HEK293T (cell line): Measurements from ENCODE around the gene ZNF148.
"Not testable (repeated sequence)": the region's sequence is repeated elsewhere in the genome, so short reads cannot be mapped to it uniquely, and the experiment has no call there.

Experiments used
- CTCF ChIA-PET: fragments of 350-600 bp; formaldehyde crosslinking; extraction: SDS; loops from one replicate; lab custom pipeline; 2021; ENCODE audit warnings: antibody characterized with exemption, inconsistent platforms; lab: Yijun Ruan, JAX
- POLR2A ChIA-PET: fragments of 350-600 bp; formaldehyde crosslinking; extraction: SDS; loops from one replicate; lab custom pipeline; 2020; ENCODE audit warnings: antibody characterized with exemption, inconsistent platforms; lab: Yijun Ruan, JAX
- DNase-seq: peaks from one replicate; pipeline ENCODE4 v3.0.0; 2012; ENCODE audit warnings: mixed read lengths; ENCODE audit errors: extremely low spot score
- ARNT ChIP-seq: fragments of 450-650 bp; IDR thresholded peaks from 2 replicates; pipeline ENCODE4 v1.6.1; 2017; ENCODE audit warnings: mild to moderate bottlenecking
- BHLHE40 ChIP-seq: fragments of 450-650 bp; IDR thresholded peaks from 2 replicates; pipeline ENCODE4 v1.6.1; 2016; ENCODE audit warnings: mild to moderate bottlenecking, moderate library complexity, borderline replicate concordance
- CTBP1 ChIP-seq: fragments of 450-650 bp; IDR thresholded peaks from 2 replicates; pipeline ENCODE4 v1.6.1; 2016; ENCODE audit warnings: borderline replicate concordance
- ELF4 ChIP-seq: fragments of 450-650 bp; IDR thresholded peaks from 2 replicates; pipeline ENCODE4 v1.6.1; 2017; ENCODE audit warnings: antibody characterized with exemption
- FOXA1 ChIP-seq: fragments of 450-650 bp; IDR thresholded peaks from 2 replicates; pipeline ENCODE4 v1.6.1; 2016; ENCODE audit warnings: mild to moderate bottlenecking
- FOXK2 ChIP-seq: fragments of 450-650 bp; IDR thresholded peaks from 2 replicates; pipeline ENCODE4 v1.6.1; 2016; ENCODE audit warnings: mild to moderate bottlenecking
- FOXM1 ChIP-seq: fragments of 450-650 bp; IDR thresholded peaks from 2 replicates; pipeline ENCODE4 v1.6.1; 2017; ENCODE audit warnings: mild to moderate bottlenecking, borderline replicate concordance
- HDGF ChIP-seq: fragments of 450-650 bp; IDR thresholded peaks from 2 replicates; pipeline ENCODE4 v1.6.1; 2017; ENCODE audit warnings: antibody characterized with exemption, borderline replicate concordance
- L3MBTL2 ChIP-seq: fragments of 450-650 bp; conservative IDR thresholded peaks from 2 replicates; pipeline ENCODE4 v1.6.1; 2016; ENCODE audit warnings: mild to moderate bottlenecking
- LEF1 ChIP-seq: fragments of 450-650 bp; IDR thresholded peaks from 2 replicates; pipeline ENCODE4 v1.6.1; 2017; ENCODE audit warnings: mild to moderate bottlenecking, borderline replicate concordance
- NFRKB ChIP-seq: fragments of 450-650 bp; IDR thresholded peaks from 2 replicates; pipeline ENCODE4 v1.6.1; 2016; ENCODE audit warnings: mild to moderate bottlenecking, moderate library complexity
- SP1 ChIP-seq: fragments of 450-650 bp; IDR thresholded peaks from 2 replicates; pipeline ENCODE4 v1.6.1; 2017
- SUZ12 ChIP-seq: fragments of 450-650 bp; IDR thresholded peaks from 2 replicates; pipeline ENCODE4 v1.6.1; 2016; ENCODE audit warnings: mild to moderate bottlenecking
- TARDBP ChIP-seq: fragments of 450-650 bp; IDR thresholded peaks from 2 replicates; pipeline ENCODE4 v1.6.1; 2016
- ZNF384 ChIP-seq: fragments of 450-650 bp; IDR thresholded peaks from 2 replicates; pipeline ENCODE4 v1.6.1; 2016
- TF ChIP-seq, protein P1 (sequence below): fragments of 450-650 bp; IDR thresholded peaks from 2 replicates; pipeline ENCODE4 v1.6.1; 2016

Gene ZNF148

DNA sequence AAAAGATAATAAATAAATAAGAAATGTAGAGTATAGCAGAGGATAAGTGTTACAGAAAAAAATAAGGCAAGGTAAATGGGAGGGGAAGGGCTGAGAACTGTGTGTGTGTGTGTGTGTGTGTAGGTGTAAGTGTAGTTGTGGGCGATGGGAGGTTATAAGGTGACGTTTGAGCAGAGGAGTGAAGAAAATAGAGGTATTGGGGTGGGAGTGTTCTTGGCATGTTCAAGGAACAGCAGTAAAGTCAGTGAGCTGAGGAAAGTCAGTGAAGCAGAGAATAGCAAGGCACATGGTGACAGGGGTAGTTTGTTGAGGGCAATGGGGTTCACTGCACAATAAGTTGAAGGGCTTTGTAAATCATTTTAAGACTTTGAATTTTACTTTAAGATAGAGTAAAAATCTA is 30.9 kb upstream of the ZNF148 start:
- TF ChIP-seq HDGF (no peak), FOXA1 (no peak), L3MBTL2 (no peak), TARDBP (no peak), FOXK2 (no peak), CTBP1 (no peak), BHLHE40 (no peak), ELF4 (no peak), ARNT (no peak)

DNA sequence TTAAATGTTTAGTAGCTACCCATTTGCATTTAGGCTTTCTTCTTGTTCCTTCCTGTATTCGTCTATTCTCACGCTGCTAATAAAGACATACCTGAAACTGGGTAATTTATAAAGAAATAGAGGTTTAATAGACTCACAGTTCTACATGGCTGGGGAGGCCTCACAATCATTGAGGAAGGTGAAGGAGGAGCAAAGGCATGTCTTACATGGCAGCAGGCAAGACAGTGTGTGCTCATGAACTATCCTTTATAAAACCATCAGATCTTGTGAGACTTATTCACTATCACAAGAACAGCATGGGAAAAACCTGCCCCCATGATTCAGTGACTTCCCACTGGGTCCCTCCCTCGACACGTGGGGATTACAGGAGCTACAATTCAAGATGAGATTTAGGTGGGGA is 30.4 kb upstream of the ZNF148 start:
- CTCF ChIA-PET, DNase-seq, POLR2A ChIA-PET: not testable (repeated sequence)

More for the DNA sequence above, 30.9 kb upstream of the ZNF148 start:
- ChIA-PET CTCF (no interaction called here), POLR2A (no interaction called here)
- no peak for DNase-seq

DNA sequence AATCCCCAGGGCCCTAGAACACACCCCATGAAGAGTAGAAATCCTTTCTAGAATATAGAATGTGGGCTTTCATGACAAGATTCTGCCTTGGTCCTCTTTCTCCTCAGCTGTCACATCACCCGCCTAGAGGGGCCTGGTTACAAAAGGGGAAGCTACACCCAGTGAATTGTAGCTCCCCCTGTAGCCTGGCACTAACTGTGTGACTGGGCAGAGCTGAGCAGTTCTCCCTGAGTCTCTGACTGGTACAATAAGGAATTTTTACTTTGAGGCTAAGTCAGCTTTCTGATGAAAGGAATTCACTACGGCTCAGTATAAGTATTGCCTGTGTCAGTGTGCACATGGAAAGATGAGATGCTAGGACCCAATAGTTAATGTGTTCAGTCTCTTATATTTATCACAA is 28.7 kb upstream of the ZNF148 start:
- TF ChIP-seq FOXK2 (no peak), ZNF384 (no peak), TARDBP (no peak), HDGF (no peak), FOXM1 (no peak), NFRKB (no peak)
- CTCF ChIA-PET: no interaction called here
- POLR2A ChIA-PET: no interaction called here
- no peak for DNase-seq

DNA sequence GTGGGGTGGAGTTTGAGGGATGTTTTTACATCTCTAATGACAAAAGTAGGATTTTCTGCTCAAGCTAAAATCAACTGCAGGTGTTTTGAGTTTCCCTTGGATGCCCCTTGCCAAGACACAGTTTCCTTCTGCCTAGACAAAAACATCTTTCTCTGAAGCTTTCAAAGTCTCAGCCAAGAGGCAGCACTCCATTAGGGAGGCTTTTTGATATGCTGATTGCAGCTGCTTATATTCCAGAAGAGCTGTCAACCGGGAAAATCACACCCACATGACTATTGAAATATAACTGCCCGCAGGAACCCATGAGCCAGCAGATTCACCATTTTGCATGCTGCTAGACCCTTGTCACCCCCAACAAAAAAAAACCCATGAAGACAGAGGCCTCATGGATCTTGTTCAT is 27.5 kb upstream of the ZNF148 start:
- POLR2A ChIA-PET: no interaction called here
- CTCF ChIA-PET: no interaction called here
- DNase-seq: no peak
- TF ChIP-seq SUZ12: no peak
- no peak for TF ChIP-seq FOXM1
- no peak for TF ChIP-seq CTBP1
- no peak for TF ChIP-seq NFRKB
- TF ChIP-seq, protein P1, sequence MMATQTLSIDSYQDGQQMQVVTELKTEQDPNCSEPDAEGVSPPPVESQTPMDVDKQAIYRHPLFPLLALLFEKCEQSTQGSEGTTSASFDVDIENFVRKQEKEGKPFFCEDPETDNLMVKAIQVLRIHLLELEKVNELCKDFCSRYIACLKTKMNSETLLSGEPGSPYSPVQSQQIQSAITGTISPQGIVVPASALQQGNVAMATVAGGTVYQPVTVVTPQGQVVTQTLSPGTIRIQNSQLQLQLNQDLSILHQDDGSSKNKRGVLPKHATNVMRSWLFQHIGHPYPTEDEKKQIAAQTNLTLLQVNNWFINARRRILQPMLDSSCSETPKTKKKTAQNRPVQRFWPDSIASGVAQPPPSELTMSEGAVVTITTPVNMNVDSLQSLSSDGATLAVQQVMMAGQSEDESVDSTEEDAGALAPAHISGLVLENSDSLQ: no peak
- TF ChIP-seq ELF4: no peak
- no peak for TF ChIP-seq HDGF
- TF ChIP-seq ZNF384: no peak
- no peak for TF ChIP-seq SP1
- TF ChIP-seq LEF1: no peak
- no peak for TF ChIP-seq ARNT
- no peak for TF ChIP-seq BHLHE40
- no peak for TF ChIP-seq TARDBP
- TF ChIP-seq FOXA1: no peak
- TF ChIP-seq FOXK2: no peak
- no peak for TF ChIP-seq L3MBTL2

DNA sequence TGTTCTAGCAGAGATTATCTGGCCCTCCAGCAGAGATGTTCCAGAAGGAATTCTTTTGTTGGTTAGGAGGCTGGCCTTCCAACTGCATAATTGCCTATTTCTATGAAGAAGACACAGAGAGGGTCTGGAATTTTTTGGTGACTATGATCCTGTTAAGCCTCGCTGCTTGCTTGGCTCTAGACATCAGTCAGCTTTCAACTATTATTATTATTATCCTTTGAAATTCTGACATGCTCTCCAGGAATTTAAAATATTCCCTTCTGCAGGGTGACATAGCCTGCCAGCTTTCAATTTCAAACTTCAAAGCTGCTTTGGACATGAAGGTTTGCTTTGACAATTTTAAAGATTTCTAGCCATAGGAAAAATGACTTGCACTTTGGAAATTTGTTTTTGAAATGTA is 26.3 kb upstream of the ZNF148 start:
- no peak for DNase-seq
- ChIA-PET POLR2A (no interaction called here), CTCF (no interaction called here)
- TF ChIP-seq, protein P1: no peak
- TF ChIP-seq FOXA1 (no peak), FOXK2 (no peak), TARDBP (no peak), L3MBTL2 (no peak), NFRKB (no peak)

DNA sequence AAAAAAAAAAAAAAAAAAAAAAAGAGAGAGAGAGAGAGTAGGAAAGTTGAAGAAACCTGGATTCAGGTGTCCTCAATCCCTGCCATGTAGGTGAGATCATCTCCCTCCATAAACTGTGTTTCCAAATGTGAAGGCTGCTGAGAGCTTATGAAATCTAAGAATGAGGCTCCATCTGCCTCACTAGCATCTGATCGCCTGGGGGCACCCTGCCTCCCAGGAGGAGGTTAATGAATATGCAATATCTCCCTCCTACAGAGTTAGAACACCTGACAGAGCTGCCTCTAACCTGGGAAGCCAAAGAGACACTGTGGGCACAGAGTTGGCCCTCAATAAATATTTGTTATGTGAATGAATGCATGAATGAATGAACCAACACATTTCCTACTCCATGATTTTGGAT is 23.8 kb upstream of the ZNF148 start:
- TF ChIP-seq TARDBP (no peak), FOXA1 (no peak), ZNF384 (no peak), SUZ12 (no peak), HDGF (no peak), L3MBTL2 (no peak), CTBP1 (no peak), ARNT (no peak), FOXM1 (no peak), LEF1 (no peak), ELF4 (no peak), NFRKB (no peak), BHLHE40 (no peak), FOXK2 (no peak)
- TF ChIP-seq, protein P1: no peak
- POLR2A ChIA-PET: no interaction called here
- CTCF ChIA-PET: no interaction called here
- DNase-seq: no peak

DNA sequence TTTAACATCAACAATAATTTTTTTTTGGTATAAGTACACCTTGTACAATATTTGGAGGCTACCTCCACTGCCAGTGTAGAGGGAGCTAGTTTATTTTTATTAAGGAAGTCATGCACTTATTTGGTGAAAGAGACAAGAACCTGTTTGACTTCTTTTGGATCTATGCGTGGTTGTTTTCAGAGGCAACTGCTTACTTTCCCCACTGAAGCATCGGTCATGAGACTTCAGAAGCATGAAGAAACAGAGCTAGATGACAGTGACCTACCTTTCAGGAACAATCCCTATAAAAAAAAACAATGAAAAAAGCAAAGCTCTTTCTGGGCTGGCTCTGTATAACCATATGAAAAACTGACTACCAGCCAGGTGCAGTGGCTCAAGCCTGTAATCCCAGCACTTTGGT is 20.0 kb upstream of the ZNF148 start:
- TF ChIP-seq SP1 (no peak), ZNF384 (no peak), FOXA1 (no peak), SUZ12 (no peak), L3MBTL2 (no peak), NFRKB (no peak), TARDBP (no peak), HDGF (no peak), ARNT (no peak), BHLHE40 (no peak), LEF1 (no peak)
- TF ChIP-seq, protein P1: no peak
- ChIA-PET CTCF (no interaction called here), POLR2A (interaction anchor here (0.6 to 1.5 kb wide), 2 partner anchors 20 to 1224 kb away, joined by 3 to 4 read pairs; partner anchors contain the start of gene ZNF148)
- no peak for DNase-seq
